HTERT RPE-1 (cell line): ENCODE data around the gene LYZL2.
"Not testable (repeated sequence)": the region's sequence is repeated elsewhere in the genome, so short reads cannot be mapped to it uniquely, and the experiment has no call there.

Source experiments
- in situ Hi-C: fragments of 300-500 bp; cut with MboI; formaldehyde crosslinking; loops from 4 replicates; pipeline ENCODE4 v1.14.3; 2020; ENCODE audit warnings: low sequenced_read_pairs

Gene LYZL2

GRCh38 chr10:30629653-30630052 is at the start of gene LYZL2:
Gene LYZL2, minus strand, starts transcription at chr10:30629753. Its CDS starts 2,838 bp downstream, at chr10:30626915.
- in situ Hi-C loops: no loop called here

- in situ Hi-C loops: not testable (repeated sequence)
Observed at GRCh38 chr10:30677616-30678015, 48.1 kb upstream of the LYZL2 start.

GRCh38 chr10:30677146-30677545 is 47.6 kb upstream of the LYZL2 start:
- in situ Hi-C loops: not testable (repeated sequence)

GRCh38 chr10:30675791-30676718 is 46.5 kb upstream of the LYZL2 start:
- in situ Hi-C loops: no loop called here

GRCh38 chr10:30674796-30675195 is 45.2 kb upstream of the LYZL2 start:
- in situ Hi-C loops: no loop called here

GRCh38 chr10:30673262-30673661 is 43.7 kb upstream of the LYZL2 start:
- in situ Hi-C loops: not testable (repeated sequence)

- in situ Hi-C loops: not testable (repeated sequence)
Observed at GRCh38 chr10:30672338-30672737, 42.8 kb upstream of the LYZL2 start.

- in situ Hi-C loops: no loop called here
Observed at GRCh38 chr10:30671026-30671616, 41.6 kb upstream of the LYZL2 start.

GRCh38 chr10:30667982-30668381 is 38.4 kb upstream of the LYZL2 start:
- in situ Hi-C loops: not testable (repeated sequence)

- in situ Hi-C loops: not testable (repeated sequence)
Observed at GRCh38 chr10:30663403-30663802, 33.9 kb upstream of the LYZL2 start.

- in situ Hi-C loops: no loop called here
Observed at GRCh38 chr10:30662814-30663213, 33.3 kb upstream of the LYZL2 start.

GRCh38 chr10:30660314-30660713 is 30.8 kb upstream of the LYZL2 start:
- in situ Hi-C loops: not testable (repeated sequence)

- in situ Hi-C loops: no loop called here
Observed at GRCh38 chr10:30656233-30656632, 26.7 kb upstream of the LYZL2 start.

GRCh38 chr10:30655001-30655400 is 25.4 kb upstream of the LYZL2 start:
- in situ Hi-C loops: not testable (repeated sequence)

GRCh38 chr10:30651470-30652397 is 22.2 kb upstream of the LYZL2 start:
- in situ Hi-C loops: not testable (repeated sequence)

- in situ Hi-C loops: no loop called here
Observed at GRCh38 chr10:30647089-30647488, 17.5 kb upstream of the LYZL2 start.

- in situ Hi-C loops: no loop called here
Observed at GRCh38 chr10:30645340-30645827, 15.8 kb upstream of the LYZL2 start.

- in situ Hi-C loops: not testable (repeated sequence)
Observed at GRCh38 chr10:30644408-30644861, 14.9 kb upstream of the LYZL2 start.

- in situ Hi-C loops: not testable (repeated sequence)
Observed at GRCh38 chr10:30643557-30644199, 14.1 kb upstream of the LYZL2 start.

- in situ Hi-C loops: not testable (repeated sequence)
Observed at GRCh38 chr10:30642856-30643255, 13.3 kb upstream of the LYZL2 start.
